Measurements from ENCODE around the gene CD82. TPM values are rescaled to one million over a fixed set of nuclear protein-coding genes. Genes with fewer than 3 reads are reported as not detected.

CD82 gene
- total and polyA plus RNA-seq, 3 donors from 2014 or later: 5.0 to 13.7 (median 13.0) TPM

GRCh38 chr11:44519989-44520737, 45.3 kb upstream of the CD82 start:
- peak; percentile 80 for DNase-seq
- Histone ChIP-seq H3K9me3 (no peaks in the 10 kb centered on the region), H3K36me3 (ENCODE audit: low read depth, missing control alignments) (no peaks in the 10 kb centered on the region), H3K27ac (no peak overlapping the region), H3K4me3 (peak overlapping the region in 1 of 2 donors; percentile 4), H3K4me1 (peaks cover 4% of the 10 kb centered on the region), H3K27me3 (no peaks in the 10 kb centered on the region)
- TF ChIP-seq POLR2A (IDR thresholded peaks at IDR 0.05) (no peak), CTCF (IDR thresholded peaks at IDR 0.05) (no peak)
- intact Hi-C loops (cut with DNase I; ENCODE audit: low total_unique reads): no loop called here
- WGBS, 2 donors: 20 to 26% methylated on average over 39 to 43 of the region's 43 CpGs

- Histone ChIP-seq H3K36me3 (ENCODE audit: low read depth, missing control alignments) (no peaks in the 10 kb centered on the region), H3K9me3 (no peaks in the 10 kb centered on the region), H3K27ac (no peak overlapping the region), H3K4me1 (peaks cover 4% of the 10 kb centered on the region), H3K27me3 (no peaks in the 10 kb centered on the region), H3K4me3 (no peak overlapping the region)
- TF ChIP-seq POLR2A (IDR thresholded peaks at IDR 0.05) (no peak), CTCF (IDR thresholded peaks at IDR 0.05) (no peak)
- 89 to 100% methylated on average over 2 of the region's 2 CpGs for WGBS, 2 donors
- no peak for DNase-seq
- intact Hi-C loops (cut with DNase I; ENCODE audit: low total_unique reads): no loop called here
These were observed 44.3 kb upstream of the CD82 start for GRCh38 chr11:44521148-44521547.

- H3K9me3 ChIP-seq: no peaks in the 10 kb centered on the region
- no peak for DNase-seq
- no peaks in the 10 kb centered on the region for H3K27me3 ChIP-seq
- no peaks in the 10 kb centered on the region for H3K36me3 ChIP-seq (ENCODE audit: low read depth, missing control alignments)
- H3K4me3 ChIP-seq: no peak overlapping the region
- 66 to 84% methylated on average over 2 of the region's 2 CpGs for WGBS, 2 donors
- TF ChIP-seq CTCF (IDR thresholded peaks at IDR 0.05): no peak
- TF ChIP-seq POLR2A (IDR thresholded peaks at IDR 0.05): no peak
- peaks cover 4% of the 10 kb centered on the region for H3K4me1 ChIP-seq
- no peak overlapping the region for H3K27ac ChIP-seq
- intact Hi-C loops (cut with DNase I; ENCODE audit: low total_unique reads): no loop called here
These were observed 43.2 kb upstream of the CD82 start for GRCh38 chr11:44522294-44522693.

- Histone ChIP-seq H3K9me3 (no peaks in the 10 kb centered on the region), H3K27me3 (no peaks in the 10 kb centered on the region), H3K27ac (no peak overlapping the region), H3K4me1 (peaks cover 6% of the 10 kb centered on the region), H3K36me3 (ENCODE audit: low read depth, missing control alignments) (no peaks in the 10 kb centered on the region), H3K4me3 (no peak overlapping the region)
- no peak for DNase-seq
- intact Hi-C loops (cut with DNase I; ENCODE audit: low total_unique reads): no loop called here
- 53 to 62% methylated on average over 10 of the region's 10 CpGs for WGBS, 2 donors
- no peak for TF ChIP-seq CTCF (IDR thresholded peaks at IDR 0.05)
- TF ChIP-seq POLR2A (IDR thresholded peaks at IDR 0.05): no peak
These were observed 41.1 kb upstream of the CD82 start for GRCh38 chr11:44524346-44524745.

GRCh38 chr11:44524751-44525201, 40.7 kb upstream of the CD82 start:
- 66 to 77% methylated on average over 12 of the region's 12 CpGs for WGBS, 2 donors
- no peaks in the 10 kb centered on the region for H3K36me3 ChIP-seq (ENCODE audit: low read depth, missing control alignments)
- no peaks in the 10 kb centered on the region for H3K9me3 ChIP-seq
- H3K4me1 ChIP-seq: peaks cover 6% of the 10 kb centered on the region
- H3K27ac ChIP-seq: no peak overlapping the region
- no peak for TF ChIP-seq POLR2A (IDR thresholded peaks at IDR 0.05)
- no peaks in the 10 kb centered on the region for H3K27me3 ChIP-seq
- no peak overlapping the region for H3K4me3 ChIP-seq
- intact Hi-C loops (cut with DNase I; ENCODE audit: low total_unique reads): no loop called here
- DNase-seq: no peak
